Activated CD4-positive, alpha-beta T cell treated with anti-CD3 and anti-CD28 coated beads, Interleukin-2, amount 10 ng/mL, durations not matched to agents 7 days and 5 days (primary cell): ENCODE measurements around the gene LRRC73. TPM values are rescaled to one million over a fixed set of nuclear protein-coding genes. Genes with fewer than 3 reads are reported as not detected.
A peak's percentile ranks its signal among the peaks of the same experiment; 100 is the strongest.
"Not testable (repeated sequence)": the region's sequence is repeated elsewhere in the genome, so short reads cannot be mapped to it uniquely, and the experiment has no call there.

Source experiments
- CTCF ChIA-PET: fragments of 350-600 bp; sonication (Branson Sonifier 250); formaldehyde crosslinking; loops from one replicate; lab custom pipeline; 2021; ENCODE audit warnings: antibody characterized with exemption; lab: Charles Lee
- POLR2A ChIA-PET: fragments of 350-600 bp; sonication (Branson Sonifier 250); formaldehyde crosslinking; loops from one replicate; lab custom pipeline; 2021; ENCODE audit warnings: antibody characterized with exemption; lab: Charles Lee
- DNase-seq: peaks from one replicate; pipeline ENCODE4 v3.0.0-alpha.2; 2020
- H3K27ac Mint-ChIP-seq: one replicate; pipeline ENCODE4 v1.8.0; 2021; ENCODE audit warnings: mild to moderate bottlenecking, moderate library complexity, mixed read lengths
- H3K27me3 Mint-ChIP-seq: one replicate; pipeline ENCODE4 v1.8.0; 2021; ENCODE audit warnings: mixed read lengths
- H3K36me3 Mint-ChIP-seq: one replicate; pipeline ENCODE4 v1.8.0; 2021; ENCODE audit warnings: low read depth, mixed read lengths
- H3K4me1 Mint-ChIP-seq: one replicate; pipeline ENCODE4 v1.8.0; 2021; ENCODE audit warnings: mixed read lengths
- H3K4me3 Mint-ChIP-seq: one replicate; pipeline ENCODE4 v1.8.0; 2021; ENCODE audit warnings: mild to moderate bottlenecking, moderate library complexity, mixed read lengths
- H3K9me3 Mint-ChIP-seq: one replicate; pipeline ENCODE4 v1.8.0; 2021; ENCODE audit warnings: mixed read lengths
- total RNA-seq, 2 experiments: library from RNA; stranded (reverse); gene quantifications; one replicate each; pipeline ENCODE4 v1.2.3, GENCODE V29; 2021

LRRC73 gene
- under 1 TPM; 0.48 to 0.52 TPM for total RNA-seq

- peaks cover 27% of the 10 kb centered on the region for H3K4me1 Mint-ChIP-seq
Observed at GRCh38 chr6:43509984-43510826, at the start of gene LRRC73. Gene LRRC73 (minus strand): TSS chr6:43510346. CDS start chr6:43509785, 561 bp downstream.

GRCh38 chr6:43559328-43559727 lies 49.2 kb upstream of the LRRC73 start:
- H3K4me3 Mint-ChIP-seq, result no peak overlapping the region
- ChIA-PET POLR2A (no interaction called here), CTCF (interaction anchor here (1.1 kb wide), 1 partner anchor 31 kb away, joined by 3 read pairs; no protein-coding TSS in a partner anchor)
- no peak overlapping the region for H3K27ac Mint-ChIP-seq
- DNase-seq, result no peak
- H3K4me1 Mint-ChIP-seq, result no peaks in the 10 kb centered on the region
- H3K9me3 Mint-ChIP-seq, result no peaks in the 10 kb centered on the region
- H3K27me3 Mint-ChIP-seq, result no peaks in the 10 kb centered on the region
- peaks cover 57% of the 10 kb centered on the region for H3K36me3 Mint-ChIP-seq

More at GRCh38 chr6:43509984-43510826, at the start of gene LRRC73:
- H3K36me3 Mint-ChIP-seq, result peaks cover 32% of the 10 kb centered on the region
- H3K27ac Mint-ChIP-seq, result peak within 1 kb of the TSS; percentile 70
- no peaks in the 10 kb centered on the region for H3K9me3 Mint-ChIP-seq
- DNase-seq, result peak; percentile 75
- H3K27me3 Mint-ChIP-seq, result peaks cover 16% of the 10 kb centered on the region
- peak within 1 kb of the TSS; percentile 66 for H3K4me3 Mint-ChIP-seq
- CTCF ChIA-PET, result interaction anchor here (1.4 to 6.8 kb wide), 5 partner anchors 9 to 281 kb away, joined by 3 to 54 read pairs (median 7); partner anchors contain the start of gene DNPH1
- POLR2A ChIA-PET, result interaction anchor here (0.6 kb wide), 1 partner anchor 141 kb away, joined by 3 read pairs; the partner anchor contains the start of gene ZNF318

- H3K27me3 Mint-ChIP-seq, H3K4me1 Mint-ChIP-seq, H3K9me3 Mint-ChIP-seq, DNase-seq, POLR2A ChIA-PET, H3K27ac Mint-ChIP-seq, H3K4me3 Mint-ChIP-seq, CTCF ChIA-PET: not testable (repeated sequence)
- H3K36me3 Mint-ChIP-seq, result peaks cover 63% of the 10 kb centered on the region
Observed at GRCh38 chr6:43557620-43558019, 47.5 kb upstream of the LRRC73 start.

DNA sequence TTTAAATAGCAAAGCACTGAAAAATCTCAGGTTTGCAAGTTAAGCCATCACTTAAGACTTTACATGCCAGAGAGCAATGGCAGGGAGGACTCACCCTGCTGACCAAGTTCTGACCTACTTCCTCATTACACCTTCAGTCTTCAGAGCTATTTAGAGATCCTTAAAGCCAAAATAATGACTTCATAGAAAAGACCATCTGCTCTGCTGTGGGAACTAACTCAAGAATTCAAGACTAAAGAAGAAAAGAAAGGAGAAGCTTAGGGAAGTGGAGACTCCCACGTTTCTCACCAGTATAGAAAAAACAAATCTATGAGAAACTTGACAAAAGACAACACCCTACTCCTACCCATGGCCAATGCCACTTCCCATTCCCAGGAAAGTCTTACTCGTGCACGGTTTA lies 37.1 kb upstream of the LRRC73 start:
- H3K9me3 Mint-ChIP-seq, result no peaks in the 10 kb centered on the region
- no peak for DNase-seq
- CTCF ChIA-PET, result no interaction called here
- no peaks in the 10 kb centered on the region for H3K4me1 Mint-ChIP-seq
- POLR2A ChIA-PET, result no interaction called here
- no peaks in the 10 kb centered on the region for H3K27me3 Mint-ChIP-seq
- peak overlapping the region; percentile 14 for H3K27ac Mint-ChIP-seq
- H3K4me3 Mint-ChIP-seq, result no peak overlapping the region
- H3K36me3 Mint-ChIP-seq, result peaks cover 52% of the 10 kb centered on the region

DNA sequence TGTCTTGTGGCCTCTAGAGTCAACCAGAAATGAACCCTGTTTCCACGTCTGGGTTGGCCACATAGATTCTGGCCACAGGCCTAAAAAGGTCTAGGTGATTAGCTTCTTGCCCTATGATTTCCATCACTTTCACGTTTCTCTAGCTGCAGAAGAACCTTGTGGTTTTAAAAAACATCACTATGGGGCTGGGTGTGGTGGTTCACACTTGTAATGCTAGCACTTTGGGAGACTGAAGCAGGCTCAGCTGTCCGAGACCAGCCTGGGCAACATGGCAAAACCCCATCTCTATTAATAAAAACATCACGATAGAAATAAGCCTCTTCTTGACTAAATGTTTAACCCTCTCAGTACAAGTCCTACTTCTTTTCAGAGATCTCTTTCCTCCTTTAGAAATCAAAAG lies 34.3 kb upstream of the LRRC73 start:
- ChIA-PET POLR2A (interaction anchor here (0.6 kb wide), 1 partner anchor 94 kb away, joined by 7 read pairs; no protein-coding TSS in a partner anchor), CTCF (interaction anchor here (1.1 to 1.8 kb wide), 2 partner anchors 20 to 909 kb away, joined by 3 to 4 read pairs; no protein-coding TSS in a partner anchor)
- Mint-ChIP-seq H3K4me3 (no peak overlapping the region), H3K9me3 (no peaks in the 10 kb centered on the region), H3K36me3 (peaks cover 47% of the 10 kb centered on the region), H3K4me1 (no peaks in the 10 kb centered on the region), H3K27ac (no peak overlapping the region), H3K27me3 (no peaks in the 10 kb centered on the region)
- no peak for DNase-seq

GRCh38 chr6:43541774-43542471 lies 31.8 kb upstream of the LRRC73 start:
- Mint-ChIP-seq H3K9me3 (no peaks in the 10 kb centered on the region), H3K27me3 (no peaks in the 10 kb centered on the region), H3K27ac (peak overlapping the region; percentile 6), H3K4me1 (no peaks in the 10 kb centered on the region), H3K36me3 (peaks cover 46% of the 10 kb centered on the region), H3K4me3 (no peak overlapping the region)
- CTCF ChIA-PET, result interaction anchor here (1.1 to 1.7 kb wide), 2 partner anchors 14 to 17 kb away, joined by 3 to 5 read pairs; no protein-coding TSS in a partner anchor
- no peak for DNase-seq
- POLR2A ChIA-PET, result no interaction called here

DNA sequence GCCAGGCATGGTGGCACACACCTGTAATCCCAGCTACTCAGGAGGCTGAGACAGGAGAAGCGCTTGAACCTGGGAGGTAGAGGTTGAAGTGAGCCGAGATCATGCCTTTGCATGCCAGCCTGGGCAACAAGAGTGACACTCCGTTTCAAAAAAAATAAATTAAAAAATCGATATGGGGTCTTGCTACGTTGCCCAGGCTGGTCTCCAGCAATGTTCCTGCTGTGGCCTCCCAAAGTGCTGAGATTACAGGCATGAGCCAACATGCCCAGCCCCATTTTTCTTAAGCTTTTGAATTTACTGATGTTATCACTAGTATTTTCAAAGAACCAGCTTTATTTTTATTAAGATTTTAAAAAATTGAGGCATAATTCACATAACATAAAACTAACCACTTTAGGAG lies 30.4 kb upstream of the LRRC73 start:
- Mint-ChIP-seq H3K9me3 (no peaks in the 10 kb centered on the region), H3K4me3 (no peak overlapping the region), H3K4me1 (no peaks in the 10 kb centered on the region), H3K27me3 (no peaks in the 10 kb centered on the region), H3K36me3 (peaks cover 35% of the 10 kb centered on the region), H3K27ac (no peak overlapping the region)
- POLR2A ChIA-PET, result no interaction called here
- CTCF ChIA-PET, result interaction anchor here (0.6 to 0.7 kb wide), 5 partner anchors 15 to 113 kb away, joined by 3 to 4 read pairs (median 3); partner anchors contain the start of gene ABCC10
- no peak for DNase-seq

DNA sequence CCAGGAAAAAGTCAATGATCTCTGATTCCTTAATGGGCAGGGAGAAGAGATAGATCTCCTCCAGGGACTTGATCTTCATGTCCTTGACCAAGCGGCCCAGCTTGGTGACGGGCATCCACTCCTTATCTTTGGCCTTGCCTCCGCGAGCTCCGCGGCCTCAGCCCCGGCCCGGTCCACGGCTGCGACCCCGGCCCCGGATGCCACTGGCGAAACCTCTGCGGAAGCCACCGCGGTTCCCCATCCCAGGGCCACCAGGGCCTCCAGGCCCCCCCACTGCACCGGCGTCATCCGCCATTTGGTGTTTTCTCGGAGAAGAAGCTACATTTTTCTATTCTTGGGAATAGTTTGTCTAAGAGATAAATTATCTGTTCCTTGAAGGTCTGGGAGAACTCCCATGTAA lies 29.3 kb upstream of the LRRC73 start:
- DNase-seq, H3K4me1 Mint-ChIP-seq, CTCF ChIA-PET, POLR2A ChIA-PET, H3K27ac Mint-ChIP-seq, H3K27me3 Mint-ChIP-seq, H3K4me3 Mint-ChIP-seq, H3K9me3 Mint-ChIP-seq: not testable (repeated sequence)
- peaks cover 37% of the 10 kb centered on the region for H3K36me3 Mint-ChIP-seq

- DNase-seq, CTCF ChIA-PET, H3K27me3 Mint-ChIP-seq, H3K4me3 Mint-ChIP-seq, H3K4me1 Mint-ChIP-seq, POLR2A ChIA-PET, H3K9me3 Mint-ChIP-seq, H3K27ac Mint-ChIP-seq: not testable (repeated sequence)
- H3K36me3 Mint-ChIP-seq, result peaks cover 35% of the 10 kb centered on the region
Observed at GRCh38 chr6:43538986-43539385, 28.8 kb upstream of the LRRC73 start.

- CTCF ChIA-PET, result interaction anchor here (0.9 to 1.2 kb wide), 3 partner anchors 9 to 62 kb away, joined by 3 to 4 read pairs (median 4); partner anchors contain the start of gene LRRC73
- H3K36me3 Mint-ChIP-seq, result peaks cover 49% of the 10 kb centered on the region
Observed at GRCh38 chr6:43532201-43532600, 22.1 kb upstream of the LRRC73 start.

DNA sequence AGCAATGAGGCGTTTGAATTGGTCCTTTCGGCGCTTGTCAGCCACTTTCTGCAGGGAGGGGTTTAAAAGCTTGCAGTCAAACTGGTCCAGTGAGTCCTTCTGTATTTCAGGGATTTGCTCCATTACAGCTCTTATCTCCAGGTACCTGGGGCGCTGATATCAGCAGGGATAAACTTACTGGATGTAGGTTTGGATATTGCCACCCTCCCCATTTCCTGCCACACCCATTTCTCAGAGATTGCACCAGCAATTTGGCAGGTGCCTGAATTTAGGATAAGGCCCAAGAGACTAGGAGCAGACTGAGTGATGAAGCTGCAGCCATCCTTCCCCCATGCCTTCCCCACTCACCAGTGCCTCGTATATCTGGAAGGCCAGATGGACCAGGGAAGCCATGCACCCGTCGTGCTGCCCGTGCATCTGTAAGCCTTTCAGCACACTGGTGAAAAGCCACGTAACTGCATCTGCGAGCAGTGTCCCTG lies 14.4 kb upstream of the LRRC73 start:
- no peak for DNase-seq
- CTCF ChIA-PET, result interaction anchor here (1.3 to 1.7 kb wide), 3 partner anchors 17 to 35 kb away, joined by 3 to 7 read pairs (median 6); no protein-coding TSS in a partner anchor
- peaks cover 77% of the 10 kb centered on the region for H3K36me3 Mint-ChIP-seq
- peaks cover 8% of the 10 kb centered on the region for H3K4me1 Mint-ChIP-seq
- no peak overlapping the region for H3K27ac Mint-ChIP-seq
- H3K27me3 Mint-ChIP-seq, result no peaks in the 10 kb centered on the region
- POLR2A ChIA-PET, result no interaction called here
- no peaks in the 10 kb centered on the region for H3K9me3 Mint-ChIP-seq
- H3K4me3 Mint-ChIP-seq, result no peak overlapping the region

More at GRCh38 chr6:43532201-43532600, 22.1 kb upstream of the LRRC73 start:
- Mint-ChIP-seq H3K9me3 (no peaks in the 10 kb centered on the region), H3K4me1 (no peaks in the 10 kb centered on the region), H3K4me3 (no peak overlapping the region), H3K27me3 (no peaks in the 10 kb centered on the region), H3K27ac (no peak overlapping the region)
- POLR2A ChIA-PET, result no interaction called here
- no peak for DNase-seq

- peaks cover 8% of the 10 kb centered on the region for H3K4me1 Mint-ChIP-seq
- H3K9me3 Mint-ChIP-seq, result no peaks in the 10 kb centered on the region
- no peak for DNase-seq
- CTCF ChIA-PET, result interaction anchor here (1.2 kb wide), 1 partner anchor 9 kb away, joined by 3 read pairs; no protein-coding TSS in a partner anchor
- no peak overlapping the region for H3K4me3 Mint-ChIP-seq
- H3K27me3 Mint-ChIP-seq, result no peaks in the 10 kb centered on the region
- no peak overlapping the region for H3K27ac Mint-ChIP-seq
- H3K36me3 Mint-ChIP-seq, result peaks cover 71% of the 10 kb centered on the region
- POLR2A ChIA-PET, result no interaction called here
Observed at GRCh38 chr6:43523284-43523683, 13.1 kb upstream of the LRRC73 start.
